Stomach (tissue), 9 donors: ENCODE data around the gene NLRP3. TPM values are rescaled to one million over a fixed set of nuclear protein-coding genes. Genes with fewer than 3 reads are reported as not detected.
"Not testable (repeated sequence)": the region's sequence is repeated elsewhere in the genome, so short reads cannot be mapped to it uniquely, and the experiment has no call there.

ENCODE experiments used
- DNase-seq, 2 donors: peaks; one replicate each; pipeline versions ENCODE4 v3.0.0 to v3.0.0-alpha.2; 2013 to 2019
- H3K27ac ChIP-seq, 5 donors: fragments of 200-600 bp in 4 of 5; sonication (generic) in 4 of 5; one replicate each; pipeline ENCODE4 v1.5.1; 2013 to 2019; ENCODE audit warnings: mild to moderate bottlenecking in 1 of 5, moderate library complexity in 1 of 5
- H3K27me3 ChIP-seq, 3 donors: fragments of 200-600 bp; sonication (generic); one replicate each; pipeline ENCODE4 v1.5.1; 2017 to 2019; ENCODE audit warnings: mixed run types in 1 of 3
- H3K36me3 ChIP-seq, 4 donors: fragments of 200-600 bp; sonication (generic); 1 replicate in 3 of 4; 2 replicates in 1 of 4; pipeline ENCODE4 v1.5.1; 2016 to 2019
- H3K4me1 ChIP-seq, 4 donors: fragments of 200-600 bp; sonication (generic); one replicate each; pipeline ENCODE4 v1.5.1; 2016 to 2019
- H3K4me3 ChIP-seq, 4 donors: fragments of 200-600 bp; sonication (generic) in 3 of 4; one replicate each; pipeline ENCODE4 v1.5.1; 2016 to 2019; ENCODE audit warnings: mild to moderate bottlenecking in 1 of 4
- H3K9me3 ChIP-seq, 4 donors: fragments of 200-600 bp; sonication (generic); one replicate each; pipeline ENCODE4 v1.5.1; 2016 to 2019
- CTCF ChIP-seq, 7 experiments: fragments of 450-650 bp in 4 of 7; fragments of 200-600 bp in 3 of 7; sonication (generic) in 3 of 7; IDR thresholded peaks; one replicate each; pipeline ENCODE4 v1.5.1; 2016 to 2019; ENCODE audit warnings: antibody characterized with exemption in 7 of 7, control low read depth in 2 of 7, mild to moderate bottlenecking in 1 of 7
- EP300 ChIP-seq: sonication (generic); formaldehyde crosslinking; IDR thresholded peaks from one replicate; pipeline ENCODE4 v1.6.1; 2017; ENCODE audit warnings: antibody characterized with exemption
- POLR2A ChIP-seq, 4 donors: fragments of 450-650 bp; IDR thresholded peaks; one replicate each; pipeline ENCODE4 v1.6.1; 2016; ENCODE audit warnings: antibody characterized with exemption in 4 of 4, control low read depth in 2 of 4, mild to moderate bottlenecking in 1 of 4, moderate library complexity in 1 of 4
- POLR2AphosphoS5 ChIP-seq, 3 donors: sonication (generic); formaldehyde crosslinking; IDR thresholded peaks; one replicate each; pipeline ENCODE4 v1.6.1; 2016; ENCODE audit warnings: antibody characterized with exemption in 3 of 3
- WGBS, 5 donors: extraction: QIAGEN DNeasy Blood & Tissue Kit in 3 of 5; methylation state at CpG; one replicate each; pipeline versions ENCODE4 v1.1.5 to v1.1.7; 2013 to 2018; 5-methylcytosine and 5-hydroxymethylcytosine counted together
- intact Hi-C: fragments of 100-400 bp; cut with DNase I; formaldehyde crosslinking; loops from one replicate; pipeline ENCODE4 v1.15.1; 2023; ENCODE audit warnings: low total_unique reads
- polyA plus RNA-seq, 3 donors: library from polyadenylated mRNA; stranded (reverse); fragments of 200-250 nt; gene quantifications; one replicate each; pipeline ENCODE4 v1.2.3, GENCODE V29; 2013
- total RNA-seq, 5 donors: library from RNA; depleted of rRNA; stranded (reverse); fragments of >200 nt; gene quantifications; one replicate each; pipeline versions ENCODE4 v1.1.0 to v1.2.3, GENCODE V29; 2014 to 2016
- donor health status: healthy with polysubstance abuse.
- donor health status: Bipolar disorder and iron deficiency.
- donor health status: healthy.

NLRP3 gene
- total and polyA plus RNA-seq, 8 donors, result under 0.01 to 5.5 (median 2.0) TPM; not detected in 1

- 3 to 6% (median 4%) methylated on average over 13 of the region's 13 CpGs for WGBS, 5 donors
Observed at GRCh38 chr1:247390116-247390791, 25.7 kb upstream of the NLRP3 start.

GRCh38 chr1:247390996-247391395 lies 25.0 kb upstream of the NLRP3 start:
- Histone ChIP-seq H3K4me3 (no peak overlapping the region), H3K4me1 (peaks cover 0 to 9% (median 3%) of the 10 kb centered on the region in 4 donors), H3K9me3 (no peaks in the 10 kb centered on the region), H3K36me3 (no peaks in the 10 kb centered on the region), H3K27ac (peak overlapping the region in 2 of 5 donors; percentile 64 to 69), H3K27me3 (peaks cover 0 to 8% (median 0%) of the 10 kb centered on the region in 3 donors)
- intact Hi-C loops, result no loop called here
- no peak for DNase-seq
- TF ChIP-seq POLR2A (IDR thresholded peaks at IDR 0.05), result no peak
- TF ChIP-seq EP300, result no peak
- TF ChIP-seq POLR2AphosphoS5 (IDR thresholded peaks at IDR 0.05), result no peak
- TF ChIP-seq CTCF (IDR thresholded peaks at IDR 0.05), result no peak
- 93 to 100% (median 98%) methylated on average over 4 of the region's 4 CpGs for WGBS, 5 donors

More at GRCh38 chr1:247390116-247390791, 25.7 kb upstream of the NLRP3 start:
- intact Hi-C loops, result no loop called here
- Histone ChIP-seq H3K9me3 (no peaks in the 10 kb centered on the region), H3K27ac (peak overlapping the region in 2 of 5 donors; percentile 69 to 79), H3K4me1 (peaks cover 0 to 9% (median 3%) of the 10 kb centered on the region in 4 donors), H3K27me3 (peaks cover 0 to 8% (median 0%) of the 10 kb centered on the region in 3 donors), H3K36me3 (no peaks in the 10 kb centered on the region), H3K4me3 (peak overlapping the region in 2 of 4 donors; percentile 12 to 33)
- peak; percentile 84 to 92 for DNase-seq
- no peak for TF ChIP-seq EP300
- peak in 1 of 3 donors; percentile 14 for TF ChIP-seq POLR2AphosphoS5 (IDR thresholded peaks at IDR 0.05)
- peak in 5 of 7 experiments; percentile 70 to 80 (median 76) for TF ChIP-seq CTCF (IDR thresholded peaks at IDR 0.05)

- Histone ChIP-seq H3K4me1 (peaks cover 0 to 9% (median 3%) of the 10 kb centered on the region in 4 donors), H3K4me3 (no peak overlapping the region), H3K27ac (no peak overlapping the region), H3K27me3 (peaks cover 0 to 8% (median 0%) of the 10 kb centered on the region in 3 donors), H3K36me3 (no peaks in the 10 kb centered on the region), H3K9me3 (no peaks in the 10 kb centered on the region)
- no peak for TF ChIP-seq CTCF (IDR thresholded peaks at IDR 0.05)
- TF ChIP-seq POLR2A (IDR thresholded peaks at IDR 0.05), result no peak
- no peak for TF ChIP-seq POLR2AphosphoS5 (IDR thresholded peaks at IDR 0.05)
- TF ChIP-seq EP300, result no peak
- intact Hi-C loops, result no loop called here
- WGBS, 5 donors, result 71 to 97% (median 94%) methylated on average over 1 of the region's 1 CpG
- DNase-seq, result no peak
Observed at GRCh38 chr1:247392088-247392487, 23.9 kb upstream of the NLRP3 start.

- H3K27ac ChIP-seq, H3K9me3 ChIP-seq, DNase-seq, intact Hi-C loops, H3K4me1 ChIP-seq, H3K36me3 ChIP-seq, H3K27me3 ChIP-seq, H3K4me3 ChIP-seq: not testable (repeated sequence)
- 73 to 80% (median 78%) methylated on average over 8 of the region's 8 CpGs for WGBS, 5 donors
Observed at GRCh38 chr1:247395075-247395474, 20.9 kb upstream of the NLRP3 start.

GRCh38 chr1:247400685-247401084 lies 15.3 kb upstream of the NLRP3 start:
- Histone ChIP-seq H3K9me3 (no peaks in the 10 kb centered on the region), H3K27me3 (no peaks in the 10 kb centered on the region), H3K4me3 (no peak overlapping the region), H3K4me1 (no peaks in the 10 kb centered on the region), H3K36me3 (no peaks in the 10 kb centered on the region), H3K27ac (no peak overlapping the region)
- no peak for DNase-seq
- TF ChIP-seq POLR2A (IDR thresholded peaks at IDR 0.05), result no peak
- WGBS, 5 donors, result 29 to 33% (median 32%) methylated on average over 3 of the region's 3 CpGs
- intact Hi-C loops, result no loop called here
